HG02610 (cell line): ENCODE data around the gene RRBP1.
"Not testable (repeated sequence)": the region's sequence is repeated elsewhere in the genome, so short reads cannot be mapped to it uniquely, and the experiment has no call there.

Experiments
- ATAC-seq: cut with Tn5 transposase; IDR thresholded peaks from one replicate; pipeline ENCODE4 v1.9.1; 2021; ENCODE audit warnings: mild to moderate bottlenecking, moderate library complexity; ENCODE audit not compliant: unreplicated experiment

The RRBP1 gene

GRCh38 chr20:17662333-17663039 is 19.6 kb downstream of the RRBP1 start:
- peak; percentile 81 for ATAC-seq

DNA sequence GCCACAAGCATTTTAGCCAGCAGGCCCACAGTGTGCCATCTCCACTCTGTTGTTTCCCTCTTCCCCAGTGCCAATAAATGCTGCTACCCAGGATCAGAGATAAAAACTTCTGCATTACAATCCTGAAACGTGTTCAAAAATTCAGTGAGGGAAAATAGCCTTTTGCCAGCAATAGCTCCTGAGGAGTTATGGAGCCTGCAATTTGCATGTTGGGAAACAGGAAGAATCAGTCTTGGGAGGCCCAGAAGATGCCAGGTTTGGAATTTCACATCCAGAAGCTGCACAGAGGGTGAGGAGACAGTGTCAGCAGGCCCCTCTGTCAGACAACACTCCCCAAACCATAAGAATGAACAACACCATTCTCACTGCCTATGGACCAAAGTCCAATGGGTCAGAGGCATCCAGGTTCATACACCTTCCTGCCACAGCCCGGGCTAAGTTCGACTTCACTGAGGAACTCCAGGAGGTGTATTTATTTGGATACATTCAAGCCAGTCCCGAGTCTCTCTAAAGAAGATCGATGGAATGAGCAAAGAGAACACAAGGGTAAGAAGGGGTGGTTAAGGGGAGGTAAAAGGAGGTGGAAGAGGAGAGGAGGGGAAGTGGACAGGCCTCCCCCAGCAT is 20.8 kb downstream of the RRBP1 start:
- no peak for ATAC-seq

- no peak for ATAC-seq
Measured at GRCh38 chr20:17660667-17661066, 21.4 kb downstream of the RRBP1 start.

DNA sequence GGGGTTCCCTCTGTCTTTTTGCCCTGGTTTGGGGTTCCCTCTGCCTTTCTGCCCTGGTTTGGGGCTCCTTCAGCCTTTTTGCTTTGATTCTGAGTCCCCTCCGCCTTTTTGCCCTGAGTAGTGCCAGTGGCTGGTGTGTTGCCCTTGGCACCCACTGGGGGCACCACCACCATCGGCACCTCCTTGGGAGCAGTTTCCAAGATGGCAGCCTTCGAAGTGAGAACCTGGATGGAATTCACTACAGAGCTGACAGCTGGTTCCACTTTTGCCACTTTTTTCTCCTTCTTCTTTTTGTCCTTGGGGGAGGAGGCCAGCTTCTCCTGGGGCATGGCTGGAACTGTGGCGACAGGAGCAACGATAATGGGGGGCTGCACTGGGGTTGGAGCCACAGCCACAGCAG is 22.2 kb downstream of the RRBP1 start:
- no peak for ATAC-seq

DNA sequence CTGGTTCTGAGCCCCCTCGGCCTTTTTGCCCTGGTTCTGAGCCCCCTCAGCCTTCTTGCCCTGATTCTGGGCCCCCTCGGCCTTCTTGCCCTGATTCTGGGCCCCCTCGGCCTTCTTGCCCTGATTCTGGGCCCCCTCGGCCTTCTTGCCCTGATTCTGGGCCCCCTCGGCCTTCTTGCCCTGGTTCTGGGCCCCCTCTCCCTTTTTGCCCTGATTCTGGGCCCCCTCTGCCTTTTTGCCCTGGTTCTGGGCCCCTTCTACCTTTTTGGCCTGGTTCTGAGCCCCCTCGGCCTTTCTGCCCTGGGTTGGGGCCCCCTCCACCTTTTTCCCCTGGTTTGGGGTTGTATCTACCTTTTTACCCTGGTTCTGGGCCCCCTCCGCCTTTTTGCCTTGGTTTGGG is 22.7 kb downstream of the RRBP1 start:
- not testable (repeated sequence) for ATAC-seq

DNA sequence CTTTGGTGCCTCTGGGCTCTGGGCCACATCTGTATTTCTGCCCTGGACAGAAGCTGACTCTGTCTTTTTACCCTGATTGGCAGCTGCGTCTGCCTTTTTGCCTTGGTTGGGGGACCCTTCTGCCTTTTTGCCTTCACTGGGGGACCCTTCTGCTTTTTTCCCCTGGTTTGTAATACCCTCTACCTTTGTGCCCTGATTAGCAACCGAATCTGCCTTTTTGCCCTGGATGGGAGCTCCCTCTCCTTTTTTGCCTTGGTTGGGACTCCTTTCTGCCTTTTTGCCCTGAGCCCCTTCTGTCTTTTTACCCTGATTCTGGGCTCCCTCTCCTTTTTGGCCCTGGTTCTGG is 23.4 kb downstream of the RRBP1 start:
- ATAC-seq, result no peak

- ATAC-seq, result no peak
Measured at GRCh38 chr20:17657898-17658647, 24.0 kb downstream of the RRBP1 start.

DNA sequence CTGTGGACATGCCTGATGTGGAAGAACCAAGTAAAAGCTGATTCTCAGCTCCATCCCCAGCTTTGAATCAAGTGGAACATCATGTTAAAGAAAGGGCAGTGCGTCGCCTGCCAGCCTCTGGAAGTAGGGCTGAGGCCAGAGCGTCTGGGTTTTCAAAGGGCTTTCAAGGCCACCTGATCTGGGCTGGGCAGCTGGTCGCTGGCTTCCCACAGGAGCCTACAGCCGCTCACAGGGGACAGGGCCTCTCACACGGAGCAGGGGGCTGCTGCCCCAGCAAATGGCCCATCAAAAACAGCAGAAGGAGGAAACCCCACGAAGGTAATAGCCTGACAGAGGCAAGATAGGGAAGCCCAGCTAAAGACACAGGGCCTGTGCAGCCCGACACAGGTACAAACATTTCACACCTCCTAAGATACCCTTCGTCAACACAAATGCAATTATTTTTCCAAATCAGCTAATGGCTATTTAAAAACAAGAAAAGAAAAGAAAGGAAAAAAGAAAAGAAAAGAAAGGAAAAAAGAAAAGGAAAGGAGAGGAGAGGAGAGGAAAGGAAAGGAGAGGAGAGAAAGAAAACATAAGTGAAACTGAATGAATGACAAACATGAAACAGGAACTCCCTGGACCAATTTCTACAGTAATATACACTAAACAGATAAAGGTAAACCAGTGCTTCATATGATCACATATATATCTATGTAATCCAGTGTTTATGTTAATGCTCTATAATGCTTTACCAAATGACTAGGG is 24.8 kb downstream of the RRBP1 start:
- ATAC-seq, result no peak

DNA sequence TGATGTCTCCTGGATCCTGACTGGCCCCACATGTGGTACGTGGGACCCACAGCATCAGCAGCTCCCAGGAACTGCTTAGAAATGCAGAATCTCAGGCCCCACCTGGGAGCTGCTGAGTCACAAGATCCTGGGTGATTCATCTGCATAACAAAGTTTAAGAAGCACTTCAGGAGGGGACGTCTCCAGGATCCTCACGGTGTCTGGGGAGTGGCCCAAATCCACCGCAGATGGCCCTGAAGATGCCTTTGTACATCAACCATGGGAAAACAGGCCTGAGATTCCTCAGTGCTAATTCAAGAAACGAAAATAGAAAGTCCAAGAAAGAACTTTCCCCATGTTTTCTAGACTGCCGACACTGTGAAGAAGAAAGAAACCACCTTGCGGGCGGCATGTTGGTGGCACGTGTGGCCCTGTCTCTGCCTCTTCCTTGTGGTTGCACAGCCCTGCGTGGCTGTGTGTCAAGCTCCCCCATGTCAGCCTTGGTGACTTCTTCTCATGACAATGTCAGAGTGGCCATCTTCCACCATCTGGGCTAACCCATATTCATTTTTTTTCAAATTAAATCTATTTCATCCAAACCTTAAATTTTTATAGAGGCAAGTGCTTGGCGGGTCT is 26.1 kb downstream of the RRBP1 start:
- ATAC-seq, result no peak

- no peak for ATAC-seq
Measured at GRCh38 chr20:17655286-17655651, 26.8 kb downstream of the RRBP1 start.

DNA sequence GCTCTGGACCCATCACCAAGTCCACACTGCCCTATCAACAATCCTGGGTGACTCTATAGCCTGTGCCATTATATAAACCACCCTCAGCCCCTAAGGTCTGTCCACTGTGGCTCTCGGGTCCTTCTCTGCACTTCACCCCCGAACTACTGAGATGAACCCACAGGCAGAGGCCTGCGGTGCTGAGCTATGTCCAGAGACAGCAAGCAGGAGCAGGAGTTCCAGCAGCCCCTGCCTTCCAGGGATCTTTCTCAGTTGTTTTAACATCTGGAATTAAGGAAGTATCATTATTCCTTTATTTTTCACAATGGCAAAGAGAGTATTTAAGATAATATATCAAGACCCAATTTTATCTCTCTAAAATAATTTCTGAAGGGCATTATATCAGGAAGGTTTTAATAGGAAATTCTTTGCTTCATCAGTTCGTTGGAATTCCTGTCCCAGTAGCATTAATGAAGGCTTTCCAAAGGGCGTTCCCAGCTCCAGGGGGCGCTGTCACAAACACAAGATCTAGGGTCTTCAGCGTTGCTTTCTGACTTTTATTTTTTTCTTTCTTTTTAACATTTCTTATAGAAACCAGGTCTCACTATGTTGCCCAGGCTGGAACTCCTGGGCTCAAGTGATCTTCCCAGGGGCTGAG is 27.3 kb downstream of the RRBP1 start:
- no peak for ATAC-seq

- no peak for ATAC-seq
Measured at GRCh38 chr20:17653835-17654648, 28.0 kb downstream of the RRBP1 start.

- no peak for ATAC-seq
Measured at GRCh38 chr20:17652411-17652810, 29.6 kb downstream of the RRBP1 start.

DNA sequence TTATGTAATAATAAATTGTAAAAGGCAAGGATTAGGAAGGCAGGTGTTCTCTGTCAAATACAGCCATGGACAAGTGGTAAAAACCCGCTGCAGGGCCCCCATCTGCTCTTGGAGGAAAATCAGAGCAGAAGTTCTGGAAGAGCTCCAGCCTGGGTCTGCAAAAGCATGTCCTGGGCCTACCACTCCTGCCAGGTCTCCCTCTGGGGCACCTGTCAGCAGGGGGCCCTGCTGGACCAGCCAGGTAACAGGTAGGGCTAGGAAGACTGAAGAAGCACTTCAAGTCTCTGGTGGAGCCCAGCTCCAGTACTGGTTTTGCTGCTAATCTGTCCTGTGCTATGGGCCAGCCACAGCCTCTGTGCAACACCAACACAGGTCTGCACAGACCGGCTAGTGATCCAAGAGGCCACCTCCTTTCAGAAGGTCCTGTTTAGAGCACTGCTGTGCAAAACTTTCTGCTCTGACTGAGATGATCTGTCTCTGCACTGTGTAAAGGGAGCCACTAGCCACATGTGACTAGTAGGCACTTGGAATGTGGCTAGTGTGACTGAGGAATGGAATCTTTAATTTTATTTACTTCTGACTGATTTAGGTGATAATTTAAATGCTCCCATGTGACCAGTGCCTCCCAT is 30.2 kb downstream of the RRBP1 start:
- no peak for ATAC-seq

DNA sequence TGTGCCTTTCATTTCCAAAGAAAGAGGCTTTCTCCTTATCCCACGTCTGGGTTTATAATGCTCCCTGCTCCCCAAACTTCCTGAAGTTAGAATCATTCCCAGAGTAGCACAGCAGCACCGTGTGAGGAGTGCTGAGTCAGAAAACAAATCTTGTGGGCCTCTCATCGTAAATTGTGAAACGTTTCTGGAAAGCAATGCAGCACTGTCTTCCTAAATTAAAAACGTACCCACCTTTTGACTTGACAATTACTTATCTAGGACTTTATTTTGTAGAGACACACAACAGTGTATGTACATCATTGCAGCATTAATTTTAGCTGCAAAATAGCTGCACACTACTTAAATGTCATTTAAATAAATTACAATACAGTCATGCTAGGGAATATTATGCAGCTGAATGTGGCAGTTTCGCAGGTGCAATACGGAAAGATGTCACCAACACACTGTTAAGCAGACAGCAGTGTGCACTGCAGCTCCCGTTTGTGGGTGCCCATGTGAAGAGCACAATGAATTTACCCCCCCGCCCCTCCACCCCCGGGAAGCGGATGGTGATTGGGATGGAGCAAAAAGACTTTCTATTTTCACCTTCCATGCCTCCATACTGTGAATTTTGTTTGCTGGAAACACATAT is 30.8 kb downstream of the RRBP1 start:
- ATAC-seq, result no peak

- no peak for ATAC-seq
Measured at GRCh38 chr20:17650301-17651128, 31.5 kb downstream of the RRBP1 start.

- no peak for ATAC-seq
Measured at GRCh38 chr20:17648791-17649730, 33.0 kb downstream of the RRBP1 start.
